ENCODE measurements around the gene CYP4F2.

Gene CYP4F2

GRCh38 chr19:15897738-15898276 lies at the start of gene CYP4F2:
TSS of gene CYP4F2 (minus strand) at chr19:15898074. CDS start at chr19:15897611, 463 bp downstream.
- H3K27ac ChIP-seq = no peak within 1 kb of the TSS
- TF ChIP-seq CTCF (IDR thresholded peaks at IDR 0.05) = no peak
- TF ChIP-seq ZFX (IDR thresholded peaks at IDR 0.05; ENCODE audit: borderline replicate concordance) = no peak

- no peak overlapping the region for H3K27ac ChIP-seq
- no peak for TF ChIP-seq CTCF (IDR thresholded peaks at IDR 0.05)
- no peak for TF ChIP-seq ZFX (IDR thresholded peaks at IDR 0.05; ENCODE audit: borderline replicate concordance)
Measured at GRCh38 chr19:15945301-15945700, 47.4 kb upstream of the CYP4F2 start.

- H3K27ac ChIP-seq = no peak overlapping the region
- no peak for TF ChIP-seq ZFX (IDR thresholded peaks at IDR 0.05; ENCODE audit: borderline replicate concordance)
- no peak for TF ChIP-seq CTCF (IDR thresholded peaks at IDR 0.05)
Measured at GRCh38 chr19:15944401-15944800, 46.5 kb upstream of the CYP4F2 start.

- no peak for TF ChIP-seq ZFX (IDR thresholded peaks at IDR 0.05; ENCODE audit: borderline replicate concordance)
- TF ChIP-seq CTCF (IDR thresholded peaks at IDR 0.05) = no peak
- no peak overlapping the region for H3K27ac ChIP-seq
Measured at GRCh38 chr19:15937771-15938170, 39.9 kb upstream of the CYP4F2 start.

GRCh38 chr19:15936950-15937349 lies 39.1 kb upstream of the CYP4F2 start:
- TF ChIP-seq ZFX (IDR thresholded peaks at IDR 0.05; ENCODE audit: borderline replicate concordance) = no peak
- TF ChIP-seq CTCF (IDR thresholded peaks at IDR 0.05) = no peak
- no peak overlapping the region for H3K27ac ChIP-seq

- H3K27ac ChIP-seq = no peak overlapping the region
- TF ChIP-seq CTCF (IDR thresholded peaks at IDR 0.05) (no peak), ZFX (IDR thresholded peaks at IDR 0.05; ENCODE audit: borderline replicate concordance) (no peak)
Measured at GRCh38 chr19:15936173-15936572, 38.3 kb upstream of the CYP4F2 start.

- TF ChIP-seq ZFX (IDR thresholded peaks at IDR 0.05; ENCODE audit: borderline replicate concordance) (no peak), CTCF (IDR thresholded peaks at IDR 0.05) (no peak)
- H3K27ac ChIP-seq = no peak overlapping the region
Measured at GRCh38 chr19:15935167-15935702, 37.4 kb upstream of the CYP4F2 start.
